CD4-positive, CD25-positive, alpha-beta regulatory T cell (primary cell): ENCODE data around the gene ATG9A. TPM values are rescaled to one million over a fixed set of nuclear protein-coding genes. Genes with fewer than 3 reads are reported as not detected.

ENCODE experiments used
- ATAC-seq, 2 donors: fragments of 150-1000 bp; cut with Tn5 transposase; one replicate each; pipeline ENCODE4 v1.10.0; 2021; ENCODE audit warnings: low read depth in 2 of 2, moderate number of reproducible peaks in 2 of 2, moderate library complexity in 1 of 2
- DNase-seq, 3 donors: peaks; one replicate each; pipeline versions ENCODE4 v3.0.0 to v3.0.0-alpha.2; 2012 to 2022; ENCODE audit warnings: mixed read lengths in 1 of 3
- H3K27ac ChIP-seq: one replicate; pipeline ENCODE4 v1.7.0; 2013; ENCODE audit warnings: mild to moderate bottlenecking, low read length; ENCODE audit not compliant: insufficient read depth, poor library complexity, severe bottlenecking
- H3K27me3 ChIP-seq: one replicate; pipeline ENCODE4 v1.7.0; 2013; ENCODE audit warnings: low read length; ENCODE audit not compliant: control insufficient read depth, insufficient read depth
- H3K36me3 ChIP-seq: one replicate; pipeline ENCODE4 v1.7.0; 2013; ENCODE audit warnings: mild to moderate bottlenecking, low read length, moderate library complexity; ENCODE audit not compliant: control insufficient read depth, insufficient read depth
- H3K4me1 ChIP-seq: 2 replicates; pipeline ENCODE4 v1.7.0; 2013; ENCODE audit warnings: mild to moderate bottlenecking, low read length; ENCODE audit not compliant: insufficient read depth, control insufficient read depth, poor library complexity, severe bottlenecking
- H3K4me3 ChIP-seq: one replicate; pipeline ENCODE4 v1.7.0; 2013; ENCODE audit warnings: low read depth, mild to moderate bottlenecking, low read length, moderate library complexity
- H3K9me3 ChIP-seq, 2 experiments: 1 replicate in 1 of 2; 2 replicates in 1 of 2; pipeline ENCODE4 v1.7.0; 2013; ENCODE audit warnings: low read length in 2 of 2, mild to moderate bottlenecking in 1 of 2, moderate library complexity in 1 of 2; ENCODE audit not compliant: control insufficient read depth in 2 of 2
- H3K27ac Mint-ChIP-seq, 3 donors: one replicate each; pipeline ENCODE4 v1.8.0; 2020 to 2022; ENCODE audit warnings: mild to moderate bottlenecking in 3 of 3, mixed read lengths in 3 of 3, moderate library complexity in 2 of 3
- H3K27me3 Mint-ChIP-seq: one replicate; pipeline ENCODE4 v1.8.0; 2022; ENCODE audit warnings: mild to moderate bottlenecking, mixed read lengths
- H3K36me3 Mint-ChIP-seq: one replicate; pipeline ENCODE4 v1.8.0; 2020; ENCODE audit warnings: mixed read lengths
- H3K4me1 Mint-ChIP-seq, 4 donors: one replicate each; pipeline ENCODE4 v1.8.0; 2020 to 2022; ENCODE audit warnings: mixed read lengths in 4 of 4, mild to moderate bottlenecking in 1 of 4
- H3K4me3 Mint-ChIP-seq, 4 donors: one replicate each; pipeline ENCODE4 v1.8.0; 2020 to 2022; ENCODE audit warnings: mild to moderate bottlenecking in 4 of 4, mixed read lengths in 4 of 4, moderate library complexity in 3 of 4
- H3K9me3 Mint-ChIP-seq, 7 donors: one replicate each; pipeline ENCODE4 v1.8.0; 2020 to 2022; ENCODE audit warnings: mixed read lengths in 7 of 7, mild to moderate bottlenecking in 3 of 7, moderate library complexity in 2 of 7
- polyA plus RNA-seq, 4 donors: library from polyadenylated mRNA; unstranded; fragments of 300-500 nt; fragmentation: Illumina TruSeq; gene quantifications; one replicate each; pipeline ENCODE4 v1.2.3, GENCODE V29; 2021
- total RNA-seq: library from RNA; stranded (reverse); gene quantifications from one replicate; pipeline ENCODE4 v1.2.3, GENCODE V29; 2022

The ATG9A gene
- total and polyA plus RNA-seq, 5 donors from 2014 or later: 18.7 to 68.0 (median 19.1) TPM

- Histone ChIP-seq H3K4me3 (no peak overlapping the region), H3K36me3 (no peaks in the 10 kb centered on the region), H3K27ac (no peak overlapping the region), H3K27me3 (peaks cover 2% of the 10 kb centered on the region), H3K4me1 (no peaks in the 10 kb centered on the region), H3K9me3 (no peaks in the 10 kb centered on the region)
- DNase-seq: no peak
- ATAC-seq: no peak
- Mint-ChIP-seq H3K27ac (no peak overlapping the region), H3K4me1 (peaks cover 0 to 14% (median 2%) of the 10 kb centered on the region in 4 donors), H3K4me3 (no peak overlapping the region), H3K27me3 (peaks cover 23% of the 10 kb centered on the region), H3K9me3 (peaks cover 0 to 2% (median 0%) of the 10 kb centered on the region in 7 donors), H3K36me3 (peaks cover 4% of the 10 kb centered on the region)
Measured at GRCh38 chr2:219197388-219197787, 32.0 kb downstream of the ATG9A start.

GRCh38 chr2:219186754-219187456, 42.5 kb downstream of the ATG9A start:
- Histone ChIP-seq H3K36me3 (peaks cover 31% of the 10 kb centered on the region), H3K27ac (no peak overlapping the region), H3K4me1 (peaks cover 4% of the 10 kb centered on the region), H3K9me3 (no peaks in the 10 kb centered on the region), H3K4me3 (no peak overlapping the region), H3K27me3 (no peaks in the 10 kb centered on the region)
- Mint-ChIP-seq H3K27ac (peak overlapping the region in 2 of 3 donors; percentile 10 to 89), H3K9me3 (no peaks in the 10 kb centered on the region), H3K36me3 (peaks cover 18% of the 10 kb centered on the region), H3K27me3 (no peaks in the 10 kb centered on the region), H3K4me1 (peaks cover 6 to 16% (median 6%) of the 10 kb centered on the region in 4 donors), H3K4me3 (no peak overlapping the region)
- DNase-seq: no peak
- ATAC-seq: peak in 1 of 2 donors; percentile 28

DNA sequence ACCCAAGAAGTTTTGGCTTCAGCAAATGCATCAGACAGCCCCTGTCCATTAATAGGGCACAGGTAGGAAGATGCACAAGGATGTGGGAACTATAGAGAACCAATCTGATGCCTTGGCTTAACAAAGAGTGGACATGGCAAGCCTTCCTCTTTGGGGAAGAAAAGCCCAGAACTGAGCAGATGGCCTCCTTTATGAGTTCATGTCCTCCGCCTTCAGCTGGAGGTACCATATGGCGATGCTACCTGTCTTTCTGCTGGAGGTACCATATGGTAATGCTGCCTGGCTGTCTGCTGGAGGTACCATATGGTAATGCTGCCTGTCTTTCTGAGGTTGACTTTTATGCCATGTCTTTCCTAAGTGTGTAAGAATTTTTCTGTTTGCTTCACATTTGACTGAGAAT, 45.3 kb downstream of the ATG9A start:
- Histone ChIP-seq H3K36me3 (peaks cover 54% of the 10 kb centered on the region), H3K27ac (no peak overlapping the region), H3K9me3 (no peaks in the 10 kb centered on the region), H3K27me3 (no peaks in the 10 kb centered on the region), H3K4me3 (no peak overlapping the region), H3K4me1 (peaks cover 16% of the 10 kb centered on the region)
- DNase-seq (no peak), ATAC-seq (no peak)
- Mint-ChIP-seq H3K4me1 (peaks cover 10 to 44% (median 25%) of the 10 kb centered on the region in 4 donors), H3K27ac (peak overlapping the region in 1 of 3 donors; percentile 7), H3K27me3 (no peaks in the 10 kb centered on the region), H3K4me3 (peak overlapping the region in 1 of 4 donors; percentile 22), H3K9me3 (no peaks in the 10 kb centered on the region), H3K36me3 (peaks cover 32% of the 10 kb centered on the region)

- Histone ChIP-seq H3K4me1 (peaks cover 24% of the 10 kb centered on the region), H3K27ac (no peak overlapping the region), H3K4me3 (no peak overlapping the region), H3K9me3 (no peaks in the 10 kb centered on the region), H3K27me3 (no peaks in the 10 kb centered on the region), H3K36me3 (peaks cover 54% of the 10 kb centered on the region)
- H3K27me3 Mint-ChIP-seq: no peaks in the 10 kb centered on the region
- no peak for ATAC-seq
- H3K9me3 Mint-ChIP-seq: no peaks in the 10 kb centered on the region
- peaks cover 14 to 49% (median 28%) of the 10 kb centered on the region in 4 donors for H3K4me1 Mint-ChIP-seq
- peak overlapping the region in 1 of 4 donors; percentile 22 for H3K4me3 Mint-ChIP-seq
- H3K36me3 Mint-ChIP-seq: peaks cover 32% of the 10 kb centered on the region
- no peak for DNase-seq
- H3K27ac Mint-ChIP-seq: no peak overlapping the region
Measured at GRCh38 chr2:219183151-219183772, 46.2 kb downstream of the ATG9A start.

DNA sequence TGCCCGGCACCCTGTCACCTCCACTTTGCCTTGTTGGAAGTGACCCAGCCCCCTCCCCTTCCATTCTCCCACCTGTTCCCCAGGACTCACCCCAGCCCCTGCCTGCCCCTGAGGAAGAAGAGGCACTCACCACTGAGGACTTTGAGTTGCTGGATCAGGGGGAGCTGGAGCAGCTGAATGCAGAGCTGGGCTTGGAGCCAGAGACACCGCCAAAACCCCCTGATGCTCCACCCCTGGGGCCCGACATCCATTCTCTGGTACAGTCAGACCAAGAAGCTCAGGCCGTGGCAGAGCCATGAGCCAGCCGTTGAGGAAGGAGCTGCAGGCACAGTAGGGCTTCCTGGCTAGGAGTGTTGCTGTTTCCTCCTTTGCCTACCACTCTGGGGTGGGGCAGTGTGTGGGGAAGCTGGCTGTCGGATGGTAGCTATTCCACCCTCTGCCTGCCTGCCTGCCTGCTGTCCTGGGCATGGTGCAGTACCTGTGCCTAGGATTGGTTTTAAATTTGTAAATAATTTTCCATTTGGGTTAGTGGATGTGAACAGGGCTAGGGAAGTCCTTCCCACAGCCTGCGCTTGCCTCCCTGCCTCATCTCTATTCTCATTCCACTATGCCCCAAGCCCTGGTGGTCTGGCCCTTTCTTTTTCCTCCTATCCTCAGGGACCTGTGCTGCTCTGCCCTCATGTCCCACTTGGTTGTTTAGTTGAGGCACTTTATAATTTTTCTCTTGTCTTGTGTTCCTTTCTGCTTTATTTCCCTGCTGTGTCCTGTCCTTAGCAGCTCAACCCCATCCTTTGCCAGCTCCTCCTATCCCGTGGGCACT, 46.9 kb downstream of the ATG9A start:
- Mint-ChIP-seq H3K9me3 (no peaks in the 10 kb centered on the region), H3K4me1 (peaks cover 14 to 51% (median 29%) of the 10 kb centered on the region in 4 donors), H3K36me3 (peaks cover 32% of the 10 kb centered on the region), H3K4me3 (peak overlapping the region in 1 of 4 donors; percentile 15), H3K27ac (no peak overlapping the region), H3K27me3 (peaks cover 4% of the 10 kb centered on the region)
- no peak for DNase-seq
- no peak for ATAC-seq
- H3K27me3 ChIP-seq: no peaks in the 10 kb centered on the region
- peaks cover 54% of the 10 kb centered on the region for H3K36me3 ChIP-seq
- peaks cover 28% of the 10 kb centered on the region for H3K4me1 ChIP-seq
- H3K27ac ChIP-seq: no peak overlapping the region
- no peak overlapping the region for H3K4me3 ChIP-seq
- H3K9me3 ChIP-seq: no peaks in the 10 kb centered on the region

DNA sequence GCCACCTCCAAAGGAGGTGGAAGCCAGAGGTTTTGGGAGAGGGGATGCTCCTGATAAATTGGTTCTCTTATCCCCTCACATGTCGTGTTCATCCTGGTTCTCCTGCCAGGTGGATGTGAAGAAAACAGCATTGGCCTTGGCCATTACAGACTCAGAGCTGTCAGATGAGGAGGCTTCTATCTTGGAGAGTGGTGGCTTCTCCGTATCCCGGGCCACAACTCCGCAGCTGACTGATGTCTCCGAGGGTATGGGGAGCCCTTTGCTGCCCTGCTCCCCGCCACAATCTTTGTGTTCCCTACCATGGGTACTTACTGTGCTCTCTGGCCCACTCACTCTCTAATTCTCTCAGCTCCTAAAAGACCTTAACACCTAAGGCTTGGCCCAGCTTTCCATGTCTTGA, 47.9 kb downstream of the ATG9A start:
- H3K9me3 ChIP-seq: no peaks in the 10 kb centered on the region
- no peaks in the 10 kb centered on the region for H3K9me3 Mint-ChIP-seq
- peaks cover 54% of the 10 kb centered on the region for H3K36me3 ChIP-seq
- peaks cover 32% of the 10 kb centered on the region for H3K36me3 Mint-ChIP-seq
- peaks cover 35% of the 10 kb centered on the region for H3K4me1 ChIP-seq
- DNase-seq (no peak), ATAC-seq (no peak)
- H3K27ac ChIP-seq: no peak overlapping the region
- no peaks in the 10 kb centered on the region for H3K27me3 ChIP-seq
- H3K27me3 Mint-ChIP-seq: peaks cover 11% of the 10 kb centered on the region
- peaks cover 14 to 56% (median 33%) of the 10 kb centered on the region in 4 donors for H3K4me1 Mint-ChIP-seq
- no peak overlapping the region for H3K4me3 ChIP-seq
- peak overlapping the region in 3 of 4 donors; percentile 27 to 41 (median 38) for H3K4me3 Mint-ChIP-seq
- H3K27ac Mint-ChIP-seq: peak overlapping the region; percentile 29 to 66 (median 46)

DNA sequence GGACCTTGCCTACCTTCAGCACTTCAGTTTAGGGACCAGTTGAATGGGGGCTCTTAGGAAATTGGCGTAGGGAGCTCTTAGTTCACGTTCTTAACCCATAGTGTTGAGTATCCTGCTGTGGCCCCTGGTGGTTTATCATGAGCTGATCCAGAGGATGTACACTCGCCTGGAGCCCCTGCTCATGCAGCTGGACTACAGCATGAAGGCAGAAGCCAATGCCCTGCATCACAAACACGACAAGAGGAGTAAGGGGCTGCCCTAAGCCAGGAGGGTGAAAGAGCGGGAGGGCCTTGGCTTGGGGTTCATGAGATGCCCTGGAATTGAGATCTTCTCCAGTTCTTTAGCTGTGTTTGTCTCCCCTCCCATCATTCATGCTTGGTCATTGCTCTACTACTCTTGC, 48.5 kb downstream of the ATG9A start:
- peaks cover 14 to 58% (median 34%) of the 10 kb centered on the region in 4 donors for H3K4me1 Mint-ChIP-seq
- DNase-seq (no peak), ATAC-seq (no peak)
- H3K27me3 Mint-ChIP-seq: peaks cover 11% of the 10 kb centered on the region
- Histone ChIP-seq H3K9me3 (no peaks in the 10 kb centered on the region), H3K36me3 (peaks cover 54% of the 10 kb centered on the region), H3K27ac (no peak overlapping the region), H3K4me1 (peaks cover 41% of the 10 kb centered on the region), H3K4me3 (no peak overlapping the region), H3K27me3 (no peaks in the 10 kb centered on the region)
- H3K27ac Mint-ChIP-seq: peak overlapping the region; percentile 29 to 69 (median 66)
- peaks cover 32% of the 10 kb centered on the region for H3K36me3 Mint-ChIP-seq
- H3K9me3 Mint-ChIP-seq: no peaks in the 10 kb centered on the region
- peak overlapping the region; percentile 41 to 93 (median 78) for H3K4me3 Mint-ChIP-seq
